ENCODE results near the gene DSG3.

The DSG3 gene

DNA sequence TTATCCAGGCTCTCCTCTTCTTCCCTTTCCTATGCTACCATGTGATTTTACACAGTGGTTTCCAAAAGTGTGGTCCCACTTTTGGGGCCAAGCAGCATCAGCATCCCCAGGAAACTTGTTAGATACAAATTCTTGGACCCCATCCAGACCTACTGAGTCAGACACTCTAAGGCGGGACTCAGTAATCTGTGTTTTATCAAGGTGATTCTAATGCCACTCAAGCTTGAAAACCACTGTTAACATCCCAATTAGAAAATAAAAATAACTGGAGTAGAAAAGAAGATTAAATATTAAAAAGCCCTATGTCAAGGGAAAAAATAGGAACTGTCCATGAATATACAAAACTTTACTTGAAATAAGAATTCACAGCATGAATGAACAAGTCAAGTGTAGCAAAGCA is 61.2 kb downstream of the DSG3 start:
- Mint-ChIP-seq H3K4me3 (no peak overlapping the region), H3K36me3 (ENCODE audit: low read depth) (peaks cover 8% of the 10 kb centered on the region)

DNA sequence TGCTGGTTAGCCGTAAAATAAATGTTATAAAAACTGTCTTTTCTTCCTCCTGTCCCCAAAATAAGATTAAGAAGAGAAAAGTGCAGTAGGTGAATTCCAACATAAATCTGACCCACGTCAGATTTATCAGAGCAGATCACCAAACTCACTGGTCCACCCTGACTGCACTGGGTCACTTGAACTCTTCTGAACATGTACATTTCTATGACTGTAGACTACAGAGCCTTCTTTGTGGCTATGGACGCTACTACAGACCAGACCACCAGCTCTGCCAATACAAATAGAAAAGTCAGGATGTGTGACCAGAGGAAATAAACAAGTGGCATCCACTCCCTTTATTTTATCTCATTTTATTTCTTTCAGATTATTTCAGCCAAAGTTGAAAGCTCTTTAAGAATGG is 62.0 kb downstream of the DSG3 start:
- no peaks in the 10 kb centered on the region for H3K4me1 Mint-ChIP-seq
- peaks cover 8% of the 10 kb centered on the region for H3K36me3 Mint-ChIP-seq (ENCODE audit: low read depth)
- no peaks in the 10 kb centered on the region for H3K27me3 Mint-ChIP-seq (ENCODE audit: low read depth)
- H3K27ac Mint-ChIP-seq = no peak overlapping the region
- H3K4me3 Mint-ChIP-seq = no peak overlapping the region
- peaks cover 5% of the 10 kb centered on the region for H3K9me3 Mint-ChIP-seq
- TF ChIP-seq CTCF (IDR thresholded peaks at IDR 0.05; ENCODE audit: unreplicated experiment in 3 of 3) = no peak

More for the DNA sequence above, 61.2 kb downstream of the DSG3 start:
- no peaks in the 10 kb centered on the region for H3K27me3 Mint-ChIP-seq (ENCODE audit: low read depth)
- no peaks in the 10 kb centered on the region for H3K4me1 Mint-ChIP-seq
- H3K27ac Mint-ChIP-seq = peak overlapping the region in 1 of 3 experiments; percentile 8
- H3K9me3 Mint-ChIP-seq = peaks cover 5% of the 10 kb centered on the region
- TF ChIP-seq CTCF (IDR thresholded peaks at IDR 0.05; ENCODE audit: unreplicated experiment in 3 of 3) = no peak

GRCh38 chr18:31510319-31510718 is 62.8 kb downstream of the DSG3 start:
- Mint-ChIP-seq H3K27me3 (ENCODE audit: low read depth) (no peaks in the 10 kb centered on the region), H3K27ac (peak overlapping the region in 1 of 3 experiments; percentile 20), H3K4me1 (no peaks in the 10 kb centered on the region), H3K9me3 (peaks cover 5% of the 10 kb centered on the region), H3K36me3 (ENCODE audit: low read depth) (peaks cover 8% of the 10 kb centered on the region), H3K4me3 (no peak overlapping the region)
- no peak for TF ChIP-seq CTCF (IDR thresholded peaks at IDR 0.05; ENCODE audit: unreplicated experiment in 3 of 3)

- H3K4me3 Mint-ChIP-seq = no peak overlapping the region
- H3K9me3 Mint-ChIP-seq = peaks cover 5% of the 10 kb centered on the region
- no peaks in the 10 kb centered on the region for H3K27me3 Mint-ChIP-seq (ENCODE audit: low read depth)
- H3K27ac Mint-ChIP-seq = no peak overlapping the region
- no peaks in the 10 kb centered on the region for H3K4me1 Mint-ChIP-seq
- TF ChIP-seq CTCF (IDR thresholded peaks at IDR 0.05; ENCODE audit: unreplicated experiment in 3 of 3) = no peak
- peaks cover 8% of the 10 kb centered on the region for H3K36me3 Mint-ChIP-seq (ENCODE audit: low read depth)
Observed at GRCh38 chr18:31511098-31511497, 63.6 kb downstream of the DSG3 start.

- no peaks in the 10 kb centered on the region for H3K4me1 Mint-ChIP-seq
- peak overlapping the region in 1 of 3 experiments; percentile 9 for H3K27ac Mint-ChIP-seq
- H3K36me3 Mint-ChIP-seq (ENCODE audit: low read depth) = peaks cover 4% of the 10 kb centered on the region
- H3K4me3 Mint-ChIP-seq = no peak overlapping the region
- TF ChIP-seq CTCF (IDR thresholded peaks at IDR 0.05; ENCODE audit: unreplicated experiment in 3 of 3) = no peak
- H3K9me3 Mint-ChIP-seq = peaks cover 2% of the 10 kb centered on the region
- no peaks in the 10 kb centered on the region for H3K27me3 Mint-ChIP-seq (ENCODE audit: low read depth)
Observed at GRCh38 chr18:31512203-31512764, 64.7 kb downstream of the DSG3 start.

DNA sequence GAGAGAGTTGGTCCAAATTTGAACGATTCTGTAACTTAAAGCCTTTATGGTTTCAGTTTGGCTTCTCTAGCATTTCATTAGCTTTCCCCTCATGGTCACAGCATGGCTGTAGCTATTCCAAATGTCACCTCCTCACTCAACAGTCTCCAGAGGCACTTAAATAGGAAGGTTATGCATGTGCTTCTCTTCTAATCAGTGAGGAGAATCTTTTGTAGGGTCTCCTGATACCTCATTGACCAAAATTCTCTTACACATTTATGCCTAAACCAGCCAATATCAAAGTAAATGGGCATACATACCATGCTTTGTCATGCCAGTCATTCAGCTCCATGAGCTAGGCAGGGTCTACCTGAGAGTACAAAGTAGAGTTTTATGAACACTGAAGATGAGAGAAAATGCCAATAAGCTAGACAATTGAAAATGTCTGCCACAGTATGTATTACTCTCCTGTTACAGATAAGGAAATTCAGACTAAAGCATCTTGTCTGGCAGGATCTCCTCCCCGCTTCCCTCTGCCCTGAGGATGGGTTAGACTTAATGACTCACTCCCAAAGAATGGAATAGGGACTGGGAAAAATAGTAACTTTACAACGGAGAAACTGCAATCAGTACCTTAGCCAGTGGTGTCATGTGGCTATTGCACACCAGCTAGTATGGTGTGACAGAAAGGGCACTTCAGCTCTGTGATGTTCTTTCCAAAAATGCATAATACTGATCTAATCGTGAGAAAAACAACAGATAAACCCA is 65.8 kb downstream of the DSG3 start:
- H3K4me3 Mint-ChIP-seq = no peak overlapping the region
- no peak for TF ChIP-seq CTCF (IDR thresholded peaks at IDR 0.05; ENCODE audit: unreplicated experiment in 3 of 3)
- peaks cover 4% of the 10 kb centered on the region for H3K36me3 Mint-ChIP-seq (ENCODE audit: low read depth)
- H3K4me1 Mint-ChIP-seq = no peaks in the 10 kb centered on the region
- H3K27ac Mint-ChIP-seq = no peak overlapping the region
- H3K27me3 Mint-ChIP-seq (ENCODE audit: low read depth) = no peaks in the 10 kb centered on the region
- peaks cover 2% of the 10 kb centered on the region for H3K9me3 Mint-ChIP-seq
